ENCODE measurements around the gene ATG14.
A peak's percentile ranks its signal among the peaks of the same experiment; 100 is the strongest.

ATG14 gene

GRCh38 chr14:55398679-55399078 is 13.0 kb downstream of the ATG14 start:
- Histone ChIP-seq H2BK12ac (ENCODE audit: low read length in 2 of 2) (no peak overlapping the region), H3K36me3 (ENCODE audit: control insufficient read depth in 1 of 2, insufficient read depth in 2 of 2, low read depth in 1 of 2, low read length in 2 of 2) (peaks cover 4 to 27% of the 10 kb centered on the region in 2 experiments), H2AK5ac (ENCODE audit: low read length, severe bottlenecking) (no peak overlapping the region), H4K91ac (ENCODE audit: low read length) (no peak overlapping the region), H3K4me1 (ENCODE audit: control insufficient read depth, insufficient read depth, low read depth, low read length) (no peaks in the 10 kb centered on the region), H3K9ac (ENCODE audit: low read length) (peak overlapping the region; percentile 31), H4K8ac (ENCODE audit: low read length) (no peak overlapping the region), H3K79me1 (replicated peaks; ENCODE audit: low read length, poor library complexity, severe bottlenecking) (peaks cover 18% of the 10 kb centered on the region), H3K14ac (ENCODE audit: low read length in 2 of 2) (no peak overlapping the region), H2BK5ac (ENCODE audit: low read depth, low read length, poor library complexity, severe bottlenecking) (no peak overlapping the region), H3K27me3 (ENCODE audit: control insufficient read depth in 1 of 2, insufficient read depth in 1 of 2, low read length in 2 of 2) (no peaks in the 10 kb centered on the region), H2BK15ac (ENCODE audit: low read depth, poor library complexity, severe bottlenecking) (no peak overlapping the region), H3K4me2 (ENCODE audit: low read length, poor library complexity, severe bottlenecking) (no peak overlapping the region), H3K4me3 (ENCODE audit: insufficient read depth in 1 of 2, low read depth in 1 of 2, low read length in 2 of 2) (no peak overlapping the region), H3K4ac (ENCODE audit: low read depth in 1 of 2, low read length in 2 of 2) (no peak overlapping the region), H2BK120ac (ENCODE audit: low read depth, low read length) (no peak overlapping the region), H3K9me3 (ENCODE audit: control insufficient read depth, low read length) (no peaks in the 10 kb centered on the region), H2AFZ (ENCODE audit: low read depth, low read length) (no peak overlapping the region), H3K23ac (ENCODE audit: low read length in 2 of 2) (no peak overlapping the region), H3K27ac (ENCODE audit: low read length, poor library complexity, severe bottlenecking) (peak overlapping the region; percentile 4), H3K18ac (ENCODE audit: low read depth in 1 of 2, low read length in 2 of 2) (no peak overlapping the region)
- 86% methylated on average over 4 of the region's 5 CpGs for WGBS
- peak; percentile 94 for DNase-seq

DNA sequence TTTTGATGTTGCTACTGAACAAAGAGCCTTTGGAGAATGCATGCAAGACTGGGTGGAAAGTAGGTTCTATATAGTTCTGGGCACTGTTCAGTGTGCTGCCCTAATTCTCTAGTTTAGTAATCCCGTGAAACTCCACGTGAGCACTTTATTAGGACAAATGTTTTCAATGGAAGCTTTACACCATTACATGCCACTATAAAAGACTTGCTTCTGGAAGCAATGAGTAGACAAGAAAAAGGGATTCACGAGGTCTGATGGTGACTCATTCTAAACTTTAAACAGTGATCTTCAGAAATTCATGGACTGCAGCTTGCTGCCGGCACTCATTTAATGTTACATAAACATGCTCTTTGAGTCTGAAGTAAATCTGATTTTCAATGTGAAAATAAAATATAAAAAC is 22.3 kb downstream of the ATG14 start:
- 0% methylated on average over 1 of the region's 4 CpGs for WGBS

DNA sequence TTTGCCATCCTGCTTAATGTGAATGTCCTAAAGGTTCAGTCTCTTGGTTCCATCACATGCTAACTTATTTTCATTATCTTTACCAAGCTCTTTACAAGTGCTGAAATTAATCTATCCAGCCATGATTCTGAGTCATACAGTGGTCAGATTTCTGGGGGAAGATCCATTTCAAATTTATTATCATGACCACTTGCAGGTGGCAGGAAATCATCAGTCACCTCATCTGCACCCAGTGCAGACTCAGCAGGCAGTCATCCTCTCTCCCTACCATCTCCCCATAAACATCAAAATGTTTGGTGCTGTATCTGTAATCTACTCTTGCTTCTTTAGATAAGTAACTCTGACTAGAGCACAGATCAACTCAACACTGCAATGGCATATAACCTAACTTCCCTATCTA is 23.5 kb downstream of the ATG14 start:
- Histone ChIP-seq H4K91ac (ENCODE audit: low read length) (no peak overlapping the region), H2BK15ac (ENCODE audit: low read depth, poor library complexity, severe bottlenecking) (no peak overlapping the region), H3K27me3 (ENCODE audit: control insufficient read depth in 1 of 2, insufficient read depth in 1 of 2, low read length in 2 of 2) (no peaks in the 10 kb centered on the region), H3K4me3 (ENCODE audit: insufficient read depth in 1 of 2, low read depth in 1 of 2, low read length in 2 of 2) (no peak overlapping the region), H3K9me3 (ENCODE audit: control insufficient read depth, low read length) (no peaks in the 10 kb centered on the region), H3K4ac (ENCODE audit: low read depth in 1 of 2, low read length in 2 of 2) (no peak overlapping the region), H3K4me2 (ENCODE audit: low read length, poor library complexity, severe bottlenecking) (no peak overlapping the region), H3K79me1 (replicated peaks; ENCODE audit: low read length, poor library complexity, severe bottlenecking) (peaks cover 11% of the 10 kb centered on the region), H2AK5ac (ENCODE audit: low read length, severe bottlenecking) (no peak overlapping the region), H3K18ac (ENCODE audit: low read depth in 1 of 2, low read length in 2 of 2) (no peak overlapping the region), H3K4me1 (ENCODE audit: control insufficient read depth, insufficient read depth, low read depth, low read length) (peaks cover 4% of the 10 kb centered on the region), H4K8ac (ENCODE audit: low read length) (no peak overlapping the region), H3K14ac (ENCODE audit: low read length in 2 of 2) (no peak overlapping the region), H2BK120ac (ENCODE audit: low read depth, low read length) (no peak overlapping the region), H3K27ac (ENCODE audit: low read length, poor library complexity, severe bottlenecking) (no peak overlapping the region), H3K36me3 (ENCODE audit: control insufficient read depth in 1 of 2, insufficient read depth in 2 of 2, low read depth in 1 of 2, low read length in 2 of 2) (peaks cover 7 to 74% of the 10 kb centered on the region in 2 experiments), H2BK5ac (ENCODE audit: low read depth, low read length, poor library complexity, severe bottlenecking) (no peak overlapping the region), H2BK12ac (ENCODE audit: low read length in 2 of 2) (no peak overlapping the region), H2AFZ (ENCODE audit: low read depth, low read length) (no peak overlapping the region), H3K9ac (ENCODE audit: low read length) (no peak overlapping the region), H3K23ac (ENCODE audit: low read length in 2 of 2) (no peak overlapping the region)
- peak; percentile 35 for DNase-seq

More for the DNA sequence above, 22.3 kb downstream of the ATG14 start:
- H3K9ac ChIP-seq (ENCODE audit: low read length): peak overlapping the region; percentile 16
- no peak overlapping the region for H3K14ac ChIP-seq (ENCODE audit: low read length in 2 of 2)
- H2BK5ac ChIP-seq (ENCODE audit: low read depth, low read length, poor library complexity, severe bottlenecking): no peak overlapping the region
- no peak overlapping the region for H3K18ac ChIP-seq (ENCODE audit: low read depth in 1 of 2, low read length in 2 of 2)
- H2AK5ac ChIP-seq (ENCODE audit: low read length, severe bottlenecking): no peak overlapping the region
- H2BK15ac ChIP-seq (ENCODE audit: low read depth, poor library complexity, severe bottlenecking): no peak overlapping the region
- peaks cover 11% of the 10 kb centered on the region for H3K79me1 ChIP-seq (replicated peaks; ENCODE audit: low read length, poor library complexity, severe bottlenecking)
- H3K4me2 ChIP-seq (ENCODE audit: low read length, poor library complexity, severe bottlenecking): no peak overlapping the region
- H3K27ac ChIP-seq (ENCODE audit: low read length, poor library complexity, severe bottlenecking): no peak overlapping the region
- no peak overlapping the region for H4K91ac ChIP-seq (ENCODE audit: low read length)
- no peaks in the 10 kb centered on the region for H3K9me3 ChIP-seq (ENCODE audit: control insufficient read depth, low read length)
- H3K4ac ChIP-seq (ENCODE audit: low read depth in 1 of 2, low read length in 2 of 2): no peak overlapping the region
- no peak overlapping the region for H2AFZ ChIP-seq (ENCODE audit: low read depth, low read length)
- peaks cover 7 to 68% of the 10 kb centered on the region in 2 experiments for H3K36me3 ChIP-seq (ENCODE audit: control insufficient read depth in 1 of 2, insufficient read depth in 2 of 2, low read depth in 1 of 2, low read length in 2 of 2)
- H4K8ac ChIP-seq (ENCODE audit: low read length): no peak overlapping the region
- no peak overlapping the region for H2BK12ac ChIP-seq (ENCODE audit: low read length in 2 of 2)
- no peak overlapping the region for H3K4me3 ChIP-seq (ENCODE audit: insufficient read depth in 1 of 2, low read depth in 1 of 2, low read length in 2 of 2)
- peak; percentile 84 for DNase-seq
- H3K23ac ChIP-seq (ENCODE audit: low read length in 2 of 2): no peak overlapping the region
- no peaks in the 10 kb centered on the region for H3K27me3 ChIP-seq (ENCODE audit: control insufficient read depth in 1 of 2, insufficient read depth in 1 of 2, low read length in 2 of 2)
- H3K4me1 ChIP-seq (ENCODE audit: control insufficient read depth, insufficient read depth, low read depth, low read length): no peaks in the 10 kb centered on the region
- no peak overlapping the region for H2BK120ac ChIP-seq (ENCODE audit: low read depth, low read length)

GRCh38 chr14:55387121-55387520 is 24.5 kb downstream of the ATG14 start:
- peaks cover 6% of the 10 kb centered on the region for H3K4me1 ChIP-seq (ENCODE audit: control insufficient read depth, insufficient read depth, low read depth, low read length)
- no peaks in the 10 kb centered on the region for H3K27me3 ChIP-seq (ENCODE audit: control insufficient read depth in 1 of 2, insufficient read depth in 1 of 2, low read length in 2 of 2)
- H3K9me3 ChIP-seq (ENCODE audit: control insufficient read depth, low read length): no peaks in the 10 kb centered on the region
- H3K79me1 ChIP-seq (replicated peaks; ENCODE audit: low read length, poor library complexity, severe bottlenecking): peaks cover 11% of the 10 kb centered on the region
- H3K4ac ChIP-seq (ENCODE audit: low read depth in 1 of 2, low read length in 2 of 2): no peak overlapping the region
- H3K36me3 ChIP-seq (ENCODE audit: control insufficient read depth in 1 of 2, insufficient read depth in 2 of 2, low read depth in 1 of 2, low read length in 2 of 2): peaks cover 5 to 78% of the 10 kb centered on the region in 2 experiments
- 98% methylated on average over 4 of the region's 4 CpGs for WGBS
- no peak overlapping the region for H4K91ac ChIP-seq (ENCODE audit: low read length)
- H4K8ac ChIP-seq (ENCODE audit: low read length): no peak overlapping the region
- no peak overlapping the region for H2BK15ac ChIP-seq (ENCODE audit: low read depth, poor library complexity, severe bottlenecking)
- no peak overlapping the region for H3K9ac ChIP-seq (ENCODE audit: low read length)
- no peak overlapping the region for H3K4me3 ChIP-seq (ENCODE audit: insufficient read depth in 1 of 2, low read depth in 1 of 2, low read length in 2 of 2)
- H2BK12ac ChIP-seq (ENCODE audit: low read length in 2 of 2): no peak overlapping the region
- no peak overlapping the region for H3K27ac ChIP-seq (ENCODE audit: low read length, poor library complexity, severe bottlenecking)
- H2AK5ac ChIP-seq (ENCODE audit: low read length, severe bottlenecking): no peak overlapping the region
- no peak overlapping the region for H3K18ac ChIP-seq (ENCODE audit: low read depth in 1 of 2, low read length in 2 of 2)
- no peak overlapping the region for H2BK120ac ChIP-seq (ENCODE audit: low read depth, low read length)
- no peak overlapping the region for H3K23ac ChIP-seq (ENCODE audit: low read length in 2 of 2)
- H3K4me2 ChIP-seq (ENCODE audit: low read length, poor library complexity, severe bottlenecking): no peak overlapping the region
- no peak for DNase-seq
- H2AFZ ChIP-seq (ENCODE audit: low read depth, low read length): no peak overlapping the region
- no peak overlapping the region for H3K14ac ChIP-seq (ENCODE audit: low read length in 2 of 2)
- no peak overlapping the region for H2BK5ac ChIP-seq (ENCODE audit: low read depth, low read length, poor library complexity, severe bottlenecking)
